ENCODE measurements around the gene CIT. TPM values are rescaled to one million over a fixed set of nuclear protein-coding genes. Genes with fewer than 3 reads are reported as not detected.

CIT gene
- total and polyA plus RNA-seq, 9 of the 15 experiments (the other 6 are each of a cell fraction or from before 2014, with no cell fraction given): 1.1 to 46.7 (median 21.3) TPM

- no peak for TF ChIP-seq SP2 (IDR thresholded peaks at IDR 0.05; ENCODE audit: extremely low read depth, low read depth, low read length, poor library complexity, severe bottlenecking)
These were observed 194.4 kb downstream of the CIT start (continued) for GRCh38 chr12:119682639-119683252.

GRCh38 chr12:119681728-119682638 lies 195.1 kb downstream of the CIT start:
- H3K4me2 ChIP-seq (ENCODE audit: insufficient read depth, low read length): no peak overlapping the region
- peak in 1 of 4 experiments; percentile 12 for DNase-seq (ENCODE audit: extremely low read depth in 1 of 4, low spot score in 3 of 4)
- POLR2A ChIA-PET: interaction anchor here (0.6 to 5.4 kb wide), 15 partner anchors 9 to 307 kb away, joined by 3 to 44 read pairs (median 4); partner anchors contain the start of genes BICDL1 and PRKAB1
- peak; percentile 37 for ATAC-seq
- H3K27me3 ChIP-seq (ENCODE audit: control insufficient read depth in 2 of 2, insufficient read depth in 2 of 2, low read length in 2 of 2): no peaks in the 10 kb centered on the region
- CTCF ChIA-PET (ENCODE audit: low intra/inter-chr PET ratio): no interaction called here
- peak overlapping the region; percentile 4; the same call in 1 of the 3 replicates for H3K27ac ChIP-seq (ENCODE audit: extremely low read depth, low read depth, low read length)
- no peaks in the 10 kb centered on the region for H3K9me3 ChIP-seq (replicated peaks; ENCODE audit: control insufficient read depth, insufficient read depth, low read depth, low read length)
- no peak for FAIRE-seq
- H3K36me3 ChIP-seq (ENCODE audit: control insufficient read depth, insufficient read depth, low read length): peaks cover 60% of the 10 kb centered on the region
- WGBS (ENCODE audit: insufficient coverage, low coverage, missing lambda C conversion rate): 75% methylated on average over 6 of the region's 9 CpGs
- no peaks in the 10 kb centered on the region for H4K20me1 ChIP-seq (replicated peaks; ENCODE audit: control insufficient read depth, insufficient read depth, low read length)
- no peak overlapping the region for H3K4me3 ChIP-seq
- in situ Hi-C loops (cut with MboI) (no loop called here), intact Hi-C loops (cut with micrococcal nuclease) (no loop called here)
- no peaks in the 10 kb centered on the region for H3K79me2 ChIP-seq (ENCODE audit: control insufficient read depth, insufficient read depth, low read length)
- H2AFZ ChIP-seq (ENCODE audit: low read depth, low read length): no peak overlapping the region
- H3K9me1 ChIP-seq (ENCODE audit: control insufficient read depth, insufficient read depth, low read length): no peaks in the 10 kb centered on the region
- BruUV-seq (replicated peaks): no TSS peak
- H3K4me1 ChIP-seq (replicated peaks in 1 of 2; ENCODE audit: control insufficient read depth in 2 of 2, insufficient read depth in 2 of 2, low read length in 2 of 2): no peaks in the 10 kb centered on the region; a peak in 3 of 5 replicates
- 0 out of 4 replicates have a peak overlapping the region, but pooled peaks of 1 of the 2 experiments have one; percentile 31 for H3K9ac ChIP-seq (ENCODE audit: insufficient read depth in 1 of 2, low read depth in 2 of 2, low read length in 2 of 2)
- TF ChIP-seq CREM (IDR thresholded peaks at IDR 0.05; ENCODE audit: low read depth): no peak
- no peak for TF ChIP-seq PRPF4 (IDR thresholded peaks at IDR 0.05; ENCODE audit: insufficient read depth, low read depth, low read length, poor library complexity, severe bottlenecking)
- no peak for TF ChIP-seq PHTF2 (CRISPR knock-in tag; IDR thresholded peaks at IDR 0.05)
- no peak for TF ChIP-seq SNIP1 (IDR thresholded peaks at IDR 0.05; ENCODE audit: low read depth)
- TF ChIP-seq ZNF395 (CRISPR knock-in tag; IDR thresholded peaks at IDR 0.05): no peak
- no peak for TF ChIP-seq GABPB2 (CRISPR knock-in tag; conservative IDR thresholded peaks at IDR 0.05)
- no peak for TF ChIP-seq ZNF695 (CRISPR knock-in tag; IDR thresholded peaks at IDR 0.05)
- no peak for TF ChIP-seq ZNF445 (CRISPR knock-in tag; IDR thresholded peaks at IDR 0.05; ENCODE audit: low read depth)
- TF ChIP-seq WHSC1 (IDR thresholded peaks at IDR 0.05; ENCODE audit: low read length): no peak
- no peak for TF ChIP-seq SAFB (IDR thresholded peaks at IDR 0.05; ENCODE audit: borderline replicate concordance, low read depth, low read length)
- TF ChIP-seq SAFB2 (IDR thresholded peaks at IDR 0.05; ENCODE audit: borderline replicate concordance, low read depth, low read length, severe bottlenecking): no peak
- TF ChIP-seq POLR2A (conservative IDR thresholded peaks at IDR 0.05): peak; percentile 50
- 0 out of 2 replicates have a peak, but pooled peaks have one; percentile 22 for TF ChIP-seq ELF1 (tag; IDR thresholded peaks at IDR 0.05)
- TF ChIP-seq RFX7 (CRISPR knock-in tag; IDR thresholded peaks at IDR 0.05): no peak
- no peak for TF ChIP-seq ELF4 (CRISPR knock-in tag; IDR thresholded peaks at IDR 0.05)
- TF ChIP-seq ESRRB (CRISPR knock-in tag; IDR thresholded peaks at IDR 0.05; ENCODE audit: borderline replicate concordance): no peak
- peak; percentile 31 for TF ChIP-seq RBFOX2 (IDR thresholded peaks at IDR 0.05; ENCODE audit: low read depth, low read length)

Data from K562 (cell line).